Trophoblast cell (in vitro differentiated cells and primary cell): Measurements from ENCODE around the gene ZNF701.
"Not testable (repeated sequence)": the region's sequence is repeated elsewhere in the genome, so short reads cannot be mapped to it uniquely, and the experiment has no call there.

Experiments used
- DNase-seq, 2 donors: peaks; one replicate each; pipeline ENCODE4 v3.0.0-alpha.2; 2016
- H2AFZ ChIP-seq: 2 replicates; pipeline ENCODE4 v1.6.1; 2013; ENCODE audit warnings: low read length, moderate library complexity, mild to moderate bottlenecking; ENCODE audit not compliant: insufficient read depth, poor library complexity
- H2AK5ac ChIP-seq: 2 replicates; pipeline ENCODE4 v1.6.1; 2013; ENCODE audit warnings: mild to moderate bottlenecking, low read length
- H2BK120ac ChIP-seq: 2 replicates; pipeline ENCODE4 v1.6.1; 2013; ENCODE audit warnings: low read length, mild to moderate bottlenecking, moderate library complexity; ENCODE audit not compliant: insufficient read depth, poor library complexity
- H2BK12ac ChIP-seq: 2 replicates; pipeline ENCODE4 v1.6.1; 2013; ENCODE audit warnings: mild to moderate bottlenecking, low read length, moderate library complexity
- H2BK5ac ChIP-seq: 2 replicates; pipeline ENCODE4 v1.6.1; 2013; ENCODE audit warnings: low read length, low read depth, moderate library complexity, mild to moderate bottlenecking; ENCODE audit not compliant: poor library complexity
- H3K14ac ChIP-seq: 2 replicates; pipeline ENCODE4 v1.6.1; 2013; ENCODE audit warnings: mild to moderate bottlenecking, low read length
- H3K18ac ChIP-seq: 2 replicates; pipeline ENCODE4 v1.6.1; 2013; ENCODE audit warnings: mild to moderate bottlenecking, low read length
- H3K23ac ChIP-seq: 2 replicates; pipeline ENCODE4 v1.6.1; 2013; ENCODE audit warnings: low read length
- H3K27ac ChIP-seq: 2 replicates; pipeline ENCODE4 v1.5.1; 2013; ENCODE audit warnings: low read depth, mild to moderate bottlenecking, inconsistent platforms, low read length, moderate library complexity
- H3K27me3 ChIP-seq: 2 replicates; pipeline ENCODE4 v1.6.1; 2013; ENCODE audit warnings: inconsistent platforms, mild to moderate bottlenecking, low read length, moderate library complexity; ENCODE audit not compliant: insufficient read depth
- H3K36me3 ChIP-seq, 2 experiments: 1 replicate in 1 of 2; 2 replicates in 1 of 2; pipeline ENCODE4 v1.6.1; 2013; ENCODE audit warnings: low read length in 2 of 2, mild to moderate bottlenecking in 2 of 2, moderate library complexity in 1 of 2; ENCODE audit not compliant: insufficient read depth in 2 of 2, control insufficient read depth in 1 of 2
- H3K4ac ChIP-seq: 2 replicates; pipeline ENCODE4 v1.6.1; 2013; ENCODE audit warnings: low read depth, mild to moderate bottlenecking, low read length, moderate library complexity
- H3K4me1 ChIP-seq, 2 experiments: 1 replicate in 1 of 2; 2 replicates in 1 of 2; pipeline ENCODE4 v1.6.1; 2013; ENCODE audit warnings: low read length in 2 of 2, mild to moderate bottlenecking in 2 of 2, moderate library complexity in 1 of 2; ENCODE audit not compliant: insufficient read depth in 2 of 2, control insufficient read depth in 1 of 2
- H3K4me2 ChIP-seq: 2 replicates; pipeline ENCODE4 v1.6.1; 2013; ENCODE audit warnings: inconsistent platforms, mild to moderate bottlenecking, low read length, moderate library complexity
- H3K4me3 ChIP-seq: 2 replicates; pipeline ENCODE4 v1.5.1; 2013; ENCODE audit warnings: mild to moderate bottlenecking, low read depth, low read length, inconsistent platforms
- H3K79me1 ChIP-seq: one replicate; pipeline ENCODE4 v1.6.1; 2013; ENCODE audit warnings: low read length
- H3K79me2 ChIP-seq: 2 replicates; pipeline ENCODE4 v1.6.1; 2013; ENCODE audit warnings: low read length, mild to moderate bottlenecking; ENCODE audit not compliant: control insufficient read depth, insufficient read depth, poor library complexity
- H3K9ac ChIP-seq: 2 replicates; pipeline ENCODE4 v1.6.1; 2013; ENCODE audit warnings: mild to moderate bottlenecking, low read length
- H3K9me3 ChIP-seq: 2 replicates; pipeline ENCODE4 v1.6.1; 2013; ENCODE audit warnings: low read depth, mild to moderate bottlenecking, control low read depth, inconsistent platforms, low read length; ENCODE audit not compliant: insufficient read depth
- H4K12ac ChIP-seq: 2 replicates; pipeline ENCODE4 v1.6.1; 2013; ENCODE audit warnings: low read depth, mild to moderate bottlenecking, low read length, moderate library complexity
- H4K8ac ChIP-seq: 2 replicates; pipeline ENCODE4 v1.6.1; 2013; ENCODE audit warnings: low read depth, mild to moderate bottlenecking, low read length, moderate library complexity
- H4K91ac ChIP-seq: one replicate; pipeline ENCODE4 v1.6.1; 2013; ENCODE audit warnings: low read depth, mild to moderate bottlenecking, low read length, moderate library complexity
- WGBS: extraction: QIAGEN DNeasy Blood & Tissue Kit; methylation state at CpG from one replicate; pipeline ENCODE4 v1.1.7; 2013; ENCODE audit warnings: missing lambda C conversion rate; ENCODE audit not compliant: insufficient read length, insufficient coverage; ENCODE audit errors: extremely low coverage; 5-methylcytosine and 5-hydroxymethylcytosine counted together

The ZNF701 gene

DNA sequence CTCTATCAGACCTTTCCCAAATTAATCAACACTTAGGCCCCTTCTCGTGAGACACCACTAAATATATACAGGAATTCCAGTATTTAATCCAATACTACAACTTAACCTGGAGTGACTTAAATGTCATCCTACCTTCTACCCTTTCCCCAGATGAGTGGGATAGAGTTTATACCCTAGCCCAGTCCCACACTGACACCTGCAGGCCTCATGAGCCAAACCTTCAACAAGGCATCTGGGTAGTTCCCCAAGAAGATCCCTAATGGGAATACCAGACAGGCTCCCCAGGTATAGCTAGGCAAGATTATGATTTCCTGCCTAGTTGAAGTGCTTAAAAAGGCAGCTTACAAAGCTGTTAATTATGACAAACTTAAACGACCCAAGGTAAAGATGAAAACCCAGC, 52.2 kb downstream of the ZNF701 start:
- Histone ChIP-seq H4K8ac (no peak overlapping the region), H3K4me2 (no peak overlapping the region), H3K9me3 (no peaks in the 10 kb centered on the region), H3K27me3 (no peaks in the 10 kb centered on the region), H3K4me1 (peaks cover 4 to 5% of the 10 kb centered on the region in 2 experiments), H2BK120ac (no peak overlapping the region), H3K27ac (no peak overlapping the region), H3K4ac (no peak overlapping the region), H3K4me3 (no peak overlapping the region), H3K36me3 (peaks cover 25 to 61% of the 10 kb centered on the region in 2 experiments), H4K91ac (no peak overlapping the region), H2BK5ac (no peak overlapping the region), H3K14ac (no peak overlapping the region), H2AK5ac (no peak overlapping the region), H3K79me2 (no peaks in the 10 kb centered on the region), H4K12ac (no peak overlapping the region), H3K9ac (no peak overlapping the region), H3K79me1 (peaks cover 2% of the 10 kb centered on the region), H2BK12ac (no peak overlapping the region), H3K23ac (no peak overlapping the region), H2AFZ (no peak overlapping the region), H3K18ac (no peak overlapping the region)
- WGBS: no CpG with 5 or more reads among the region's 2 CpGs
- DNase-seq: no peak

DNA sequence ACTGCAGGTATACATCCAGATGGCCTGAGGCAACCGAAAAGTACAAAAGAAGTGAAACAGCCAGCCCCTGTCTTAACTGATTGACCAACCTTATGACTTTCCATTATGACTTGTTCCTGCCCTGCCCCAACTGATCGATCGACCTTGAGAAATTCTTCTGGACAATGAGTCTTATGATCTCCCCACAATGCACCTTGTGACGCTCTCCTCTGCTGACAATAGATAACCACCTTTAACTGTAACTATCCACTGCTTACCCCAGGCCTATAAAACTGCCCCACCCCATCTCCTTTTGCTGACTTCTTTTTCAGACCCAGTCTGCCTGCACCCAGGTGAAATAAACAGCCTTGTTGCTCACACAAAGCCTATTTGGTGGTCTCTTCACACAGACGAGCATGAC, 56.8 kb downstream of the ZNF701 start:
- H2BK12ac ChIP-seq: peak overlapping the region; percentile 40
- H3K4me1 ChIP-seq: peaks cover 7 to 10% of the 10 kb centered on the region in 2 experiments
- H4K91ac ChIP-seq: peak overlapping the region; percentile 47
- H2AK5ac ChIP-seq: peak overlapping the region; percentile 69
- peak overlapping the region; percentile 28 for H4K8ac ChIP-seq
- no peak overlapping the region for H3K4me3 ChIP-seq
- peak; percentile 17 to 58 for DNase-seq
- H2BK5ac ChIP-seq: peak overlapping the region; percentile 40
- H3K27ac ChIP-seq: peak overlapping the region; percentile 64
- peaks cover 29 to 52% of the 10 kb centered on the region in 2 experiments for H3K36me3 ChIP-seq
- no peak overlapping the region for H2BK120ac ChIP-seq
- H3K27me3 ChIP-seq: no peaks in the 10 kb centered on the region
- no peaks in the 10 kb centered on the region for H3K79me2 ChIP-seq
- peak overlapping the region; percentile 23 for H3K4me2 ChIP-seq
- no CpG with 5 or more reads among the region's 5 CpGs for WGBS
- no peaks in the 10 kb centered on the region for H3K9me3 ChIP-seq
- no peak overlapping the region for H3K23ac ChIP-seq
- H3K14ac ChIP-seq: no peak overlapping the region
- H2AFZ ChIP-seq: no peak overlapping the region
- no peak overlapping the region for H3K4ac ChIP-seq
- peaks cover 2% of the 10 kb centered on the region for H3K79me1 ChIP-seq
- no peak overlapping the region for H4K12ac ChIP-seq
- no peak overlapping the region for H3K18ac ChIP-seq
- H3K9ac ChIP-seq: no peak overlapping the region

GRCh38 chr19:52627441-52627840, 57.4 kb downstream of the ZNF701 start:
- DNase-seq: peak; percentile 31 to 66
- not testable (repeated sequence) for H3K9me3 ChIP-seq, H2AK5ac ChIP-seq, H3K4me2 ChIP-seq, H3K27me3 ChIP-seq, H2BK5ac ChIP-seq, H4K91ac ChIP-seq, H2AFZ ChIP-seq, H3K18ac ChIP-seq, H4K12ac ChIP-seq, H2BK12ac ChIP-seq, H3K9ac ChIP-seq, H3K4me3 ChIP-seq, H4K8ac ChIP-seq, H3K79me1 ChIP-seq, H3K23ac ChIP-seq, H3K4ac ChIP-seq, H3K79me2 ChIP-seq, H2BK120ac ChIP-seq, H3K14ac ChIP-seq
- Histone ChIP-seq H3K4me1 (peaks cover 7 to 10% of the 10 kb centered on the region in 2 experiments), H3K36me3 (peaks cover 28 to 48% of the 10 kb centered on the region in 2 experiments), H3K27ac (peak overlapping the region; percentile 64)
- no CpG with 5 or more reads among the region's 3 CpGs for WGBS

- no peak overlapping the region for H4K12ac ChIP-seq
- peaks cover 8% of the 10 kb centered on the region for H3K79me1 ChIP-seq
- WGBS: no CpG with 5 or more reads among the region's 11 CpGs
- no peak overlapping the region for H3K18ac ChIP-seq
- no peak overlapping the region for H3K27ac ChIP-seq
- no peak overlapping the region for H3K14ac ChIP-seq
- no peak overlapping the region for H3K4me3 ChIP-seq
- no peak overlapping the region for H2BK120ac ChIP-seq
- H3K9me3 ChIP-seq: no peaks in the 10 kb centered on the region
- peaks cover 6% of the 10 kb centered on the region for H3K79me2 ChIP-seq
- no peak overlapping the region for H2BK12ac ChIP-seq
- no peak overlapping the region for H2BK5ac ChIP-seq
- H3K4ac ChIP-seq: no peak overlapping the region
- no peak for DNase-seq
- no peak overlapping the region for H2AK5ac ChIP-seq
- H2AFZ ChIP-seq: no peak overlapping the region
- no peaks in the 10 kb centered on the region for H3K27me3 ChIP-seq
- peaks cover 12 to 18% of the 10 kb centered on the region in 2 experiments for H3K36me3 ChIP-seq
- H3K4me1 ChIP-seq: peaks cover 2 to 7% of the 10 kb centered on the region in 2 experiments
- no peak overlapping the region for H4K91ac ChIP-seq
- no peak overlapping the region for H4K8ac ChIP-seq
- no peak overlapping the region for H3K9ac ChIP-seq
- no peak overlapping the region for H3K4me2 ChIP-seq
- H3K23ac ChIP-seq: no peak overlapping the region
These were observed 65.9 kb downstream of the ZNF701 start for GRCh38 chr19:52635786-52636570.
